H9 (cell line): Measurements from ENCODE around the gene UBAC2. TPM values are rescaled to one million over a fixed set of nuclear protein-coding genes. Genes with fewer than 3 reads are reported as not detected.

ENCODE experiments used
- DNase-seq: peaks from one replicate; pipeline ENCODE4 v3.0.0-alpha.2; 2017
- H2AFZ ChIP-seq: one replicate; pipeline ENCODE4 v1.6.1; 2013; ENCODE audit warnings: mild to moderate bottlenecking, low read length, control low read depth, moderate library complexity
- H2AK5ac ChIP-seq: 2 replicates; pipeline ENCODE4 v1.6.1; 2013; ENCODE audit warnings: low read length, control low read depth, mixed read lengths; ENCODE audit not compliant: insufficient read length
- H2BK120ac ChIP-seq: one replicate; pipeline ENCODE4 v1.6.1; 2013; ENCODE audit warnings: low read depth, mild to moderate bottlenecking, low read length, control low read depth, inconsistent platforms; ENCODE audit not compliant: poor library complexity, severe bottlenecking
- H2BK12ac ChIP-seq: 2 replicates; pipeline ENCODE4 v1.6.1; 2013; ENCODE audit warnings: low read length, control low read depth, mixed read lengths, low read depth; ENCODE audit not compliant: insufficient read length
- H2BK15ac ChIP-seq: 2 replicates; pipeline ENCODE4 v1.6.1; 2013; ENCODE audit warnings: low read depth, low read length, control low read depth
- H2BK20ac ChIP-seq: one replicate; pipeline ENCODE4 v1.6.1; 2013; ENCODE audit warnings: low read depth, mild to moderate bottlenecking, low read length, control low read depth, inconsistent platforms; ENCODE audit not compliant: poor library complexity, severe bottlenecking
- H2BK5ac ChIP-seq: 2 replicates; pipeline ENCODE4 v1.6.1; 2013; ENCODE audit warnings: low read length, control low read depth, mixed read lengths; ENCODE audit not compliant: insufficient read length
- H3K14ac ChIP-seq: 2 replicates; pipeline ENCODE4 v1.6.1; 2013; ENCODE audit warnings: low read length, control low read depth; ENCODE audit not compliant: insufficient read depth
- H3K18ac ChIP-seq: 2 replicates; pipeline ENCODE4 v1.6.1; 2013; ENCODE audit warnings: low read depth, mild to moderate bottlenecking, mixed read lengths, low read length, control low read depth; ENCODE audit not compliant: insufficient read length
- H3K23ac ChIP-seq: 2 replicates; pipeline ENCODE4 v1.6.1; 2013; ENCODE audit warnings: low read length, control low read depth, mixed read lengths, low read depth; ENCODE audit not compliant: insufficient read length
- H3K23me2 ChIP-seq: 2 replicates; pipeline ENCODE4 v1.6.1; 2013; ENCODE audit warnings: low read depth, mild to moderate bottlenecking, mixed read lengths, low read length, control low read depth; ENCODE audit not compliant: insufficient read length, poor library complexity, severe bottlenecking
- H3K27ac ChIP-seq: 2 replicates; pipeline ENCODE4 v1.5.1; 2013; ENCODE audit warnings: low read length, control low read depth, mixed read lengths, low read depth; ENCODE audit not compliant: insufficient read length
- H3K27me3 ChIP-seq: 2 replicates; pipeline ENCODE4 v1.6.1; 2013; ENCODE audit warnings: low read length, control low read depth, inconsistent platforms; ENCODE audit not compliant: insufficient read depth
- H3K4ac ChIP-seq: 2 replicates; pipeline ENCODE4 v1.6.1; 2013; ENCODE audit warnings: low read depth, mild to moderate bottlenecking, control low read depth, inconsistent platforms, low read length, moderate library complexity
- H3K4me1 ChIP-seq: 2 replicates; pipeline ENCODE4 v1.6.1; 2013; ENCODE audit warnings: low read length, control low read depth, inconsistent platforms; ENCODE audit not compliant: insufficient read depth
- H3K4me2 ChIP-seq: 2 replicates; pipeline ENCODE4 v1.6.1; 2013; ENCODE audit warnings: low read length, control low read depth, mixed read lengths; ENCODE audit not compliant: insufficient read length, insufficient read depth
- H3K56ac ChIP-seq: 2 replicates; pipeline ENCODE4 v1.6.1; 2013; ENCODE audit warnings: low read depth, mild to moderate bottlenecking, mixed read lengths, low read length, control low read depth; ENCODE audit not compliant: insufficient read length
- H3K79me1 ChIP-seq: 2 replicates; pipeline ENCODE4 v1.6.1; 2013; ENCODE audit warnings: low read depth, mild to moderate bottlenecking, moderate library complexity, low read length, control low read depth, inconsistent platforms; ENCODE audit not compliant: insufficient read depth, poor library complexity, severe bottlenecking
- H3K79me2 ChIP-seq: 2 replicates; pipeline ENCODE4 v1.6.1; 2013; ENCODE audit warnings: low read length, control low read depth, inconsistent platforms; ENCODE audit not compliant: insufficient read depth
- H3K9ac ChIP-seq: 2 replicates; pipeline ENCODE4 v1.6.1; 2013; ENCODE audit warnings: low read length, control low read depth, mixed read lengths; ENCODE audit not compliant: insufficient read length; ENCODE audit errors: extremely low read depth
- H3K9me3 ChIP-seq: one replicate; pipeline ENCODE4 v1.6.1; 2013; ENCODE audit warnings: low read depth, low read length, inconsistent platforms; ENCODE audit not compliant: control insufficient read depth
- H3T11ph ChIP-seq: one replicate; pipeline ENCODE4 v1.6.1; 2013; ENCODE audit warnings: mild to moderate bottlenecking, low read length, control low read depth, inconsistent platforms
- H4K20me1 ChIP-seq: one replicate; pipeline ENCODE4 v1.6.1; 2013; ENCODE audit not compliant: control insufficient read depth, insufficient read length, insufficient read depth
- H4K5ac ChIP-seq: 2 replicates; pipeline ENCODE4 v1.6.1; 2013; ENCODE audit warnings: low read depth, mild to moderate bottlenecking, mixed read lengths, low read length, control low read depth; ENCODE audit not compliant: insufficient read length
- H4K8ac ChIP-seq: replicated peaks from 2 replicates; pipeline ENCODE4 v1.6.1; 2013; ENCODE audit warnings: low read length, control low read depth, mixed read lengths, low read depth; ENCODE audit not compliant: insufficient read length
- H4K91ac ChIP-seq: 2 replicates; pipeline ENCODE4 v1.6.1; 2013; ENCODE audit warnings: low read depth, mild to moderate bottlenecking, moderate library complexity, mixed read lengths, low read length, control low read depth; ENCODE audit not compliant: insufficient read length
- H3K27ac Mint-ChIP-seq, 3 experiments: 2 replicates in 2 of 3; 3 replicates in 1 of 3; pipeline ENCODE4 v1.8.0; 2020 to 2021; ENCODE audit warnings: mixed read lengths in 3 of 3, mild to moderate bottlenecking in 1 of 3, moderate library complexity in 1 of 3
- H3K27me3 Mint-ChIP-seq: 2 replicates; pipeline ENCODE4 v1.8.0; 2021; ENCODE audit warnings: low read depth, mild to moderate bottlenecking, moderate library complexity, mixed read lengths
- H3K36me3 Mint-ChIP-seq, 3 experiments: 2 replicates in 2 of 3; 3 replicates in 1 of 3; pipeline ENCODE4 v1.8.0; 2020 to 2021; ENCODE audit warnings: low read depth in 3 of 3, mixed read lengths in 3 of 3; ENCODE audit not compliant: insufficient read depth in 1 of 3
- H3K4me1 Mint-ChIP-seq, 2 experiments: 2 replicates each; pipeline ENCODE4 v1.8.0; 2020; ENCODE audit warnings: mixed read lengths in 2 of 2
- H3K4me3 Mint-ChIP-seq, 2 experiments: 2 replicates in 1 of 2; 3 replicates in 1 of 2; pipeline ENCODE4 v1.8.0; 2020 to 2021; ENCODE audit warnings: mild to moderate bottlenecking in 2 of 2, mixed read lengths in 2 of 2, moderate library complexity in 1 of 2
- H3K9me3 Mint-ChIP-seq, 2 experiments: 2 replicates in 1 of 2; 3 replicates in 1 of 2; pipeline ENCODE4 v1.8.0; 2020; ENCODE audit warnings: mild to moderate bottlenecking in 2 of 2, mixed read lengths in 2 of 2, moderate library complexity in 1 of 2
- CTCF ChIP-seq: fragments of 200-600 bp; sonication (generic); conservative IDR thresholded peaks from 3 replicates; pipeline ENCODE4 v1.8.0; 2021; ENCODE audit warnings: antibody characterized with exemption, mild to moderate bottlenecking
- WGBS: extraction: QIAGEN DNeasy Blood & Tissue Kit; methylation state at CpG from one replicate; pipeline ENCODE4 v1.1.7; 2013; ENCODE audit warnings: missing lambda C conversion rate, low lambda C conversion rate, mixed read lengths; ENCODE audit not compliant: insufficient read length; ENCODE audit errors: extremely low coverage; 5-methylcytosine and 5-hydroxymethylcytosine counted together
- total RNA-seq: library from RNA; stranded (reverse); gene quantifications from 2 replicates; pipeline ENCODE4 v1.2.1, GENCODE V29; 2021

The UBAC2 gene
- total RNA-seq, 1 experiment from 2014 or later, result 52.3 TPM

DNA sequence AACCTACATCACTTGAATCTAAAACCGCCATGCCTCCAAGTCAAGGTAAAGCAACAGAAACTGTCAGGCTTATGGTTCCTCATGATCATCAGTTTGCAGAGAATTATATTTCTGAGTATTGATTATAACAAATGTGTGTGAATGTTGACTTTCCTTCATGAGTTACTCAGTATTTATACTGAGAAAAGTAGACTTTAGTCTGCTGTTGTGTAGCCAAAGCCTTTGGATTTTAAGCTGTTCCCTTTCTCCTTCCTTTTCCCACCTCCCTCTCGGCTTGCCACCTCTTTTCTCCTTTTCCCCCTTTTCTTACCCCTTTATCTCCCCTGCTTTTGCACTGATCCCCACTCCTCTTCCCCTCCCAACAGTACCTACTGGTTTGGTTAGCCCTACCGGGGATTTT is 78.2 kb downstream of the UBAC2 start:
- Histone ChIP-seq H2AK5ac (no peak overlapping the region), H3K23me2 (no peaks in the 10 kb centered on the region), H2BK20ac (no peak overlapping the region), H3K4me2 (no peak overlapping the region), H2BK120ac (no peak overlapping the region), H3K27me3 (no peaks in the 10 kb centered on the region), H3K4ac (no peak overlapping the region), H3K23ac (no peak overlapping the region), H3K27ac (no peak overlapping the region), H3K9ac (no peak overlapping the region), H3K4me1 (no peaks in the 10 kb centered on the region; the same call in 1 of the 2 replicates), H2BK12ac (no peak overlapping the region), H3K79me1 (peaks cover 8% of the 10 kb centered on the region), H4K20me1 (no peaks in the 10 kb centered on the region), H2BK5ac (no peak overlapping the region), H3K14ac (no peak overlapping the region), H3K9me3 (no peaks in the 10 kb centered on the region), H4K5ac (no peak overlapping the region), H3K56ac (no peak overlapping the region), H2BK15ac (no peak overlapping the region), H4K91ac (no peak overlapping the region), H3T11ph (no peak overlapping the region), H3K79me2 (no peaks in the 10 kb centered on the region), H3K18ac (no peak overlapping the region), H2AFZ (no peak overlapping the region), H4K8ac (no peak overlapping the region)
- Mint-ChIP-seq H3K4me3 (no peak overlapping the region), H3K4me1 (peaks cover 30 to 37% of the 10 kb centered on the region in 2 experiments), H3K27ac (no peak overlapping the region; a peak in 1 of 7 replicates), H3K9me3 (no peaks in the 10 kb centered on the region), H3K27me3 (no peaks in the 10 kb centered on the region), H3K36me3 (peaks cover 4 to 10% (median 8%) of the 10 kb centered on the region in 3 experiments; a peak in 4 of 7 replicates)
- WGBS, result no CpG with 5 or more reads among the region's 3 CpGs
- DNase-seq, result no peak
- no peak for TF ChIP-seq CTCF
